GM19438 (cell line): ENCODE measurements around the gene SLC39A11.
"Not testable (repeated sequence)": the region's sequence is repeated elsewhere in the genome, so short reads cannot be mapped to it uniquely, and the experiment has no call there.

ENCODE experiments used
- ATAC-seq: cut with Tn5 transposase; IDR thresholded peaks from one replicate; pipeline ENCODE4 v1.9.1; 2021; ENCODE audit warnings: low read depth; ENCODE audit not compliant: unreplicated experiment

The SLC39A11 gene

DNA sequence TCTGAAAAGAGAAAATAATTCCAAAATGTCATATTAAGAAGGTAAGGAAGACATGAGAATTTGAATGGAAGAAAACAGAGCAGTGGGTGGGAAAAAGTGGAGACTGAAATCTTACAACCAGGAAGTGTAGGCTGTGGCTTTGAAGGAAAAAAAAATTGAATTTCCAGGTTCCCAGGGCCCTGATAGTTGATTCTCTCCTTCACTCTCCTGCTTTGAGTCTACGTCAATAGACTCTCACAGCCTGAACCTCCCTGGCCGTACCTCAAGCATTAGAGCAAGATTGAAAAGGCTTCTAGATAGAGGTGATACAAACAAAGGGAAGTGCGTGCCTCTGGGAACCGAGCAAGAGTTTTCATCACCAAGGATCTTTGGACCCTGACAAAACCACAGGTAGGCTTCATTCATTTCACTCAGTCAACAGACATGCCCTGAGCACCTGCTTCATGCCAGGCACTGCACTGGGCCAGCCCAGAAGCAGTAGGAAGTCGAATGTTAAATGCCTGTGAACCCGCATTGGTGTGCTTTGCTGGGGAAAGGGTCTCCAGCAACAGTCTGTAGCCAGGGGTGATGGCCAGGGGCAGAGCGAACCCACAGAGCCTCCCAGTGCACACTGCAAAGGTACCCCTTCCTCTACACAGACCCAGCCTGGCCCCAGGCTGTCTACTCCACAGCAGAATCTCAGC lies 163.9 kb downstream of the SLC39A11 start:
- ATAC-seq = no peak

- ATAC-seq = no peak
Observed at GRCh38 chr17:72927760-72928159, 164.7 kb downstream of the SLC39A11 start.

DNA sequence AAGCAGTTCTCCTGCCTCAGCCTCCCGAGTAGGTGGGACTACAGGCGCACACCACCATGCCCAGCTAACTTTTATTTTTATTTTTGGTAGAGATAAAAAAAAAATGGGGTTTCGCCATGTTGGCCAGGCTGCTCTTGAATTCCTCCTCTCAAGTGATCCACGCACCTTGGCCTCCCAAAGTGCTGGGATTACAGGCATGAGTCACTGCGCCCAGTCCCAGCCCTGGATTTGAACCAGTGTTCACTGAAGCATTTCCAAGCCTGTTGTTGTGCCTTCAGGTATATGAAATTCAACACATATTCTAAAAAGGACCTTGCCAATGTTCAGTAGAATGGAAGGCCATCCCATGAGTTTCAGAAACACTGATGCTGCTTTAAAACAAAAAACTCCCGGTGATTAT lies 165.3 kb downstream of the SLC39A11 start:
- ATAC-seq = no peak

- ATAC-seq = no peak
Observed at GRCh38 chr17:72926171-72926570, 166.3 kb downstream of the SLC39A11 start.

GRCh38 chr17:72924196-72924595 lies 168.3 kb downstream of the SLC39A11 start:
- no peak for ATAC-seq

DNA sequence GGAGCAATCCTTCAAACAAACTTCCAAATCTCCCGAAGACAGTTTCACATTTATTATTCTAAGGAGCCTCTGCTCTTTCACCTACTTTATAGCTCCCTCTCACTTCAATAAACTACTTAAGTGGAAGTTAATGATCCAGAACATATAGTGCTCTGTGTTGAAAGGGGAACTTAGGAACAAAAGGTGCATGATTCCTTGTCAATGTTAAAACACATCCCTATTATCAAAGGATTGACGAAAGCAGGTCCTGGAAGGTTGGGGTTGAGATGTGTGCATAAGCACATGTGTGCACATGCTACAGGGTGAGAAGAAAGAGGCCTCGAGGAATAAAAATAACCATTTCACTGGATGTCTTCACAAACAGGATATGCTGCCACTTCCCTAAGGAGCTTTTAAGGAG lies 170.3 kb downstream of the SLC39A11 start:
- ATAC-seq = no peak

GRCh38 chr17:72921347-72922054 lies 171.0 kb downstream of the SLC39A11 start:
- ATAC-seq = no peak

DNA sequence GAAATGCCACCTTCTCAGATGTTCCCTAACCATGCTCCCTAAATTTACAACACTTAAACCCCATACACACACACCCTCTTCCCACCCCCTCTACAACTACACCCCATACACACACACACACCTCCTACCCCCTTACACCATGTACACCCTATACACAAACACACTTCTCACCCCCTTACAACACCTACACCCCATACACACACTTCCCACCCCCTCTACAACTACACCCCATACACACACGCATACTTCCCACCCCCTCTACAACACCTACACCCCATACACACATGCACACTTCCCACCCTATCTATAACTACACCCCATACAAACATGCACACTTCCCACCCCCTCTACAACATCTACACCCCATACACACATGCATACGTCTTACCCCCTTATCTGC lies 172.0 kb downstream of the SLC39A11 start:
- ATAC-seq = no peak

DNA sequence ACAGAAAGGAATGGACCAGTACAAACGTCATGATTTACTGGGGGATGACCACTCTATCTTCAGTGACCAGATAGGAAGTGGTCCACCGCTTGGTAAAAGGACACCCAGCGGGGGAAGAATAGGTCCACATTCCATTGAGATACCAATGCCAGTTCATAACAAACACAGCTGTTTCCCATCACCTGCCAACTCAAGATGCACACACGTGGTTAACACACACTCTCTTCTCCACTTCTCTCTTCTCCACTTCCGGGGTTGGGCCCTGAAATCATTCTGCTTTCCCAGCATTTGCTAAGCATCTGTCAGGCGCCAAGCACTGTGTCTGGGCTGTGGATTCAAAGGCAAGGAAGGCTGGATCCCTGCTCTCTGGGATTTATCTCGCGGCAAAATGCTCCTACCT lies 175.5 kb downstream of the SLC39A11 start:
- ATAC-seq = no peak

- no peak for ATAC-seq
Observed at GRCh38 chr17:72915625-72916081, 176.8 kb downstream of the SLC39A11 start.

- no peak for ATAC-seq
Observed at GRCh38 chr17:72913142-72913682, 179.3 kb downstream of the SLC39A11 start.

- no peak for ATAC-seq
Observed at GRCh38 chr17:72906306-72906705, 186.2 kb downstream of the SLC39A11 start.

DNA sequence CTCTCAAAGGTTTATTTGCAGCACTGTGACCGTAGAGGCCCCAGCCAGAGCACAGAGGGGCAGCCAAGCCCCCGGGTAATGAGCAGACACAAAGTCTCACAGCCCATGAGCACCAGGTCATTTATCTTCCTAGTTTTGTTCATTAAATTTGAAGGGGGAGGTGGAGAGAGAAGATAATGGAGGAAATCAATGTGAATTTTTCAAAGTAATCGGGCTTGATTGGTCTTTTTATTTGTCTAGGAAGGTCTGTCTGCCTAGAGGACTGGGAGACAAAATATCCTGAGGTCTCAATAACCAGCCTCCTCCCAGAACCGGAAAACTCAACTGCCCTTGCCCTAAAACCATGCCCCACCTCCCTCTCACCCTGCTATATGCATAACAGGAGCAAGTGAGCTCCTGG lies 189.0 kb downstream of the SLC39A11 start:
- no peak for ATAC-seq

GRCh38 chr17:72901657-72902056 lies 190.8 kb downstream of the SLC39A11 start:
- no peak for ATAC-seq

- ATAC-seq = no peak
Observed at GRCh38 chr17:72901083-72901482, 191.4 kb downstream of the SLC39A11 start.

- ATAC-seq = no peak
Observed at GRCh38 chr17:72900654-72900971, 191.9 kb downstream of the SLC39A11 start.

DNA sequence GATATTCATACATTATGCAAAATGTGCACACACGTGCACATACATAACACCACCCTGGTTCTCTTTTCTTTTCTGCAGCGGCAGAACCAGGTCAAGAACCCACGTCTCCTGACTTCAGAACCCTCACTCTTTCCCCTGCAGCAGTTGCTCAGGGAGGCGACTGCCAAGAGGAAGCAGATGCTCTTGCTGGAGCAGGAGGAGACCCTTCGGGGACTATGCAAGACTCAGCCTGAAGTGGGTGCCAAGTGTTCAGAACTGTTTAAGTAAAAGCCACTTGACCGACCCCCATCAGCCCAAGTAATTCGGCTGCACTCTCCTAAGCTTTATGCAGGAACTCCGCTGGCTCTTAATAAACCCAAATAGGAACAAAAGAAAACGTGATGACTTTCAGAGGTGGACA lies 193.8 kb downstream of the SLC39A11 start:
- ATAC-seq = no peak

- ATAC-seq = not testable (repeated sequence)
Observed at GRCh38 chr17:72896288-72896687, 196.2 kb downstream of the SLC39A11 start.

DNA sequence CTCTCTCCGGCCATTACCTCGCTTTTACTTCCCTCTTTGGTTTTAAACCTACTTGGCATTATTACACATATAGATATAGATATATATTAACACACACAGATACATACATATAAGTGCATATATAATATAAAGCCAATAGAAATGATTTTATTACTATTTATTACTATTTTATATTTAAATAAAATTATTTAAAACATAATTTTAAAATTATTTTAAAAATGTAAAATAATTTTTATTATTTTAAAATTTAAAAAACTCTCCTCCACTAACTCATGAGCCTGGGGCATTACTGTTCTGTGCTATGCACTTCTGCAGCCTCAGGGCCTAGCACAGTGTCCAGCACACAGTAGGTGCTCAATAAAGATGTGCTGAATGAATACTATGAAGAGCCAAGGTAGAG lies 200.9 kb downstream of the SLC39A11 start:
- ATAC-seq = no peak

GRCh38 chr17:72890711-72891110 lies 201.8 kb downstream of the SLC39A11 start:
- ATAC-seq = no peak

DNA sequence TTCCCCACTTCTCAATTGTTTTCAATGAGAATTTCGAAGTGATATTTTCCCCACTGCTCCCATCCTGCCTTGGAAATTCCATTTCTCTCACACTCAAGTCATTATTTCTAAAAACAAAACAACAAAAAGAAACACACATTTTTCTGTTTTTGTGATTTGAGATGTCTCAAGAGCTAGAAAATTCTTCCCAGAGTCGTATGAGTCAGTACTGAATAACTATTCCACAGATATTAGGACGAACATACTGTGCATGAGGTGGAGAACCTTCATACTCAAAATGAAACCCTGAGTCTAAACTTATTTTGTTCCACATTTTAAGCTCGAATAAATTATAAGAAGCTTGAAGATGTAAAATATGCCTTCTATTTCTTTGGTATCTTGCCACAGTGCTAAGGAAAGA lies 204.6 kb downstream of the SLC39A11 start:
- no peak for ATAC-seq

- ATAC-seq = no peak
Observed at GRCh38 chr17:72887322-72887721, 205.2 kb downstream of the SLC39A11 start.
